OCI-LY3 (cell line): ENCODE data around the gene LOXHD1.

ENCODE experiments used
- CTCF ChIP-seq: fragments of 200-600, 300-600 bp; sonication (generic); IDR thresholded peaks from 2 replicates; pipeline ENCODE4 v1.5.1; 2014; ENCODE audit warnings: antibody characterized with exemption, low read length, low read depth
- EZH2phosphoT487 ChIP-seq: fragments of 200-600 bp; shearing (Covaris generic); IDR thresholded peaks from 2 replicates; pipeline ENCODE4 v1.6.1; 2018; ENCODE audit warnings: antibody characterized with exemption, mixed run types, low read depth

- TF ChIP-seq CTCF, result no peak
- no peak for TF ChIP-seq EZH2phosphoT487
Observed at GRCh38 chr18:46471809-46472498, 185.1 kb downstream of the LOXHD1 start.
